PC-9 (cell line): ENCODE results near the gene SPEM3.

ENCODE experiments used
- EZH2 ChIP-seq: fragments of 200-600 bp; sonication (generic); IDR thresholded peaks from 2 replicates; pipeline ENCODE4 v1.8.0; 2017; ENCODE audit warnings: antibody characterized with exemption, low read depth
- TF ChIP-seq, protein P1 (sequence below): fragments of 200-600 bp; sonication (generic); conservative IDR thresholded peaks from 2 replicates; pipeline ENCODE4 v1.6.1; 2017; ENCODE audit warnings: mixed run types, antibody characterized with exemption, mild to moderate bottlenecking, moderate library complexity

DNA sequence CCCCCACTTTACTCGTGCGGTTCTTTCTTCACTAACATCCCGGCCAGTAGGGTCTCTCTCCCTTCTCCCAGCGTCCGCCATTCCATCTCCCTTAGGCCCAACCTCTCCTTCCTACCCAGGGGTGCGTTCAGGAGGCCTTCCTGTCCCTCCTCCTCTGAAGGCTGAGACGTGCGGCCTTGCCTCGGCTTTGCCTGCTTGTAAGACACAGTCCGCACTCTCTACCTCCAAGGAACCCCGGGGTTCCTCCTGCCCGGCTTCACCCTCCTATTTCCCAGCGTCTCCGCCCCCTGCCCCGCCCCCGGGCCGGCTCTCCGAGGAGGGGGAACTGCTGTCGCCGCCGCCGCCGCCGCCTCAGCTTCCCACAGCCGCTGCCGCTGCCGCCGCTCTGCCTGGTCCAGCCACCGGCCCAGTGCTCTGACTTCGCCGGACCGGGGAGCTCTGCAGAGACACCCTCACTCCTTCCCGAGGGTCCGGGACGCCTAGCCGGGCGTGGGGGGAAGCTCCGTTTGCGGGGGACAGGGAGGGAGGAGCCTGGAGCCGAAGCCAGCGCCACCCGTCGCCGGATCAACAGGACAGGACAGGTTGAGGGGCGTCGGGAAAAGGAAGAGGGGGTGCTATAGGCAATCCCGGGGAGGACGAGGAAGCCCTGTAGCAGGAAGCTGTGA is 9.4 kb downstream of the SPEM3 start:
- TF ChIP-seq, protein P1, sequence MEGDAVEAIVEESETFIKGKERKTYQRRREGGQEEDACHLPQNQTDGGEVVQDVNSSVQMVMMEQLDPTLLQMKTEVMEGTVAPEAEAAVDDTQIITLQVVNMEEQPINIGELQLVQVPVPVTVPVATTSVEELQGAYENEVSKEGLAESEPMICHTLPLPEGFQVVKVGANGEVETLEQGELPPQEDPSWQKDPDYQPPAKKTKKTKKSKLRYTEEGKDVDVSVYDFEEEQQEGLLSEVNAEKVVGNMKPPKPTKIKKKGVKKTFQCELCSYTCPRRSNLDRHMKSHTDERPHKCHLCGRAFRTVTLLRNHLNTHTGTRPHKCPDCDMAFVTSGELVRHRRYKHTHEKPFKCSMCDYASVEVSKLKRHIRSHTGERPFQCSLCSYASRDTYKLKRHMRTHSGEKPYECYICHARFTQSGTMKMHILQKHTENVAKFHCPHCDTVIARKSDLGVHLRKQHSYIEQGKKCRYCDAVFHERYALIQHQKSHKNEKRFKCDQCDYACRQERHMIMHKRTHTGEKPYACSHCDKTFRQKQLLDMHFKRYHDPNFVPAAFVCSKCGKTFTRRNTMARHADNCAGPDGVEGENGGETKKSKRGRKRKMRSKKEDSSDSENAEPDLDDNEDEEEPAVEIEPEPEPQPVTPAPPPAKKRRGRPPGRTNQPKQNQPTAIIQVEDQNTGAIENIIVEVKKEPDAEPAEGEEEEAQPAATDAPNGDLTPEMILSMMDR: no peak
- TF ChIP-seq EZH2: no peak
